CD4-positive, alpha-beta T cell treated with Interleukin-17A for 1 hour (primary cell): ENCODE results near the gene MKKS.
A peak's percentile ranks its signal among the peaks of the same experiment; 100 is the strongest.

ENCODE experiments used
- DNase-seq: peaks from one replicate; pipeline ENCODE4 v3.0.0-alpha.2; 2020

MKKS gene

DNA sequence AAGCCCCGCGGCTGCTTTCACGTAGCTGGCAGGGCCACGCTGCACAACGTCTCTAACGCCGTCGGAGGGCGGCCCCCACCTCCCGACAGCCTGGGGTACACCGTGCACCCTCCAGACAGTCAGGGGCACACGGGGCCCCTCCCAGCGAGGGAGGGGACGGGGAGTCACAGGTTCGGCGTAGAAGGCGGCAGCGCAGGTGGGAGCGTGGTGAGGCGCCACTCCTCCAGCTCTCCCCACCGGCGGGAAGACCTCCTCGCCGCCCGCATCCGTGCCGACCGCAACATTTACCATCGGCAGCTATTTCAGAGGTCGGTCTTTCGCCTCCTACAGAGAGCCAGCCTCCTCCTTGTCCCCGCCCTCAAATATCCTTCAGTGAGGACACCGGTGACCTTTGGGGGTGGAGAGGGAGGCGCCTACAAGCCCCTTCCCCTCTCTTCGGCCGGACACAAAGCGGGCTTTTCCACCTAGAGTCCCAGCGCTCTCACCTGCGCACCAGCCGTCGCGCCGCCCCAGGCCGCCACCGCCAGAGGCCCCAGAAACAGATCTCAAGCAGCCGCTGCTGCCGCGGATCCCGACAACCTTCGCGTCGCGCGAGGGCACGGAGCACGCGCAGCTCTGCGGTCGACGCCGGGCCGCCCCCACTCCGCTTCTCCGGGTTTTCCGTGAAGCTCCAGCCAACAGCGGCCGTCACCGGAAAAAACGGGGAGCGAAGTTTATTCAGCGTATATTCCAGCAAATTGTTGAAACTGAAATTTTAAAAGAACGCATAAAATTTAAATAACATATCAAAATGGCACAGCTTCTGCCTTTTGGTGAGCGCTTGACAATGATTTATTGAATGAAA is at the start of gene MKKS:
MKKS (minus strand) TSS at position 600 of the 844 bp plus-strand sequence. CDS start 20,708 bp downstream, outside the sequence.
- DNase-seq, result peak; percentile 90

- no peak for DNase-seq
Observed at GRCh38 chr20:10483691-10484090, 49.7 kb upstream of the MKKS start.

DNA sequence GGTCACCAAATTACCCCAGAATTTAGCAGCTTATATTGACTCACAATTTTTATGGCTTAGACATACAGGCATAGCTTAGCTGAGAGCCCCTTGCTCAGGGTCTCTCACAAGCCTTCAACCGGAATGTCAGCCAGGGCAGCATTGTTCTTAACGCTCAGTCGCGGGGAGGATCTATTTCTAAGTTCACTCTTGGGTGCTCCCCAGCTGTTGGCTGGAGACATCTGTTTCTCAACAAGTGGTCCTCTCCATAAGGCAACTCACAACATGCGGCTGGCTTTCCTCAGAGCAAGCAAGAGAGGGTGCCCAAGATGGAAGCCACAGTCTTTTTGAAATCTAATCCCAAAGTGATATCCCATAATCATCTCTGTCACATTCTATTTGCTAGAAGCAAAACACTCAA is 47.7 kb upstream of the MKKS start:
- no peak for DNase-seq

DNA sequence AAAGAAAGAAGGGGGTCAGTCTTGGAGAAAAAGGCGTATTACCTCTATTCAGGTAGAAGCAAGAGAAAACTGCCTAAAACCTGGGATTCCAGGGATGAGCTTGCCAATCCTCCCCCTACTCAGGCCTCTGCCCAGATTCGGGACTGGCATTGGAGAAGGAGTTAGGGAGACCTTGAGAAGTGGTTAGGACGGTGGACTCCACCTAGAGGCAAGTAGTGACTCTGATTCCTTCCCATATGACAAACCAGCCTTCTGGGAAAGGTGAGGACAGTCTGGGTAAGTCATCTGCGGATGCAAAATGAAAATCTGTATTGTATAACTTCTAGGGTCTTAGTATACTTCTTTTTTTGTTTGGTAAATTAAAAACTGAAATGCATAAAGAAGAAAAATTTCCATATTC is 44.9 kb upstream of the MKKS start:
- no peak for DNase-seq

GRCh38 chr20:10478205-10478604 is 44.2 kb upstream of the MKKS start:
- no peak for DNase-seq

- DNase-seq, result peak; percentile 15
Observed at GRCh38 chr20:10476319-10476724, 42.3 kb upstream of the MKKS start.

GRCh38 chr20:10475225-10475624 is 41.2 kb upstream of the MKKS start:
- no peak for DNase-seq

DNA sequence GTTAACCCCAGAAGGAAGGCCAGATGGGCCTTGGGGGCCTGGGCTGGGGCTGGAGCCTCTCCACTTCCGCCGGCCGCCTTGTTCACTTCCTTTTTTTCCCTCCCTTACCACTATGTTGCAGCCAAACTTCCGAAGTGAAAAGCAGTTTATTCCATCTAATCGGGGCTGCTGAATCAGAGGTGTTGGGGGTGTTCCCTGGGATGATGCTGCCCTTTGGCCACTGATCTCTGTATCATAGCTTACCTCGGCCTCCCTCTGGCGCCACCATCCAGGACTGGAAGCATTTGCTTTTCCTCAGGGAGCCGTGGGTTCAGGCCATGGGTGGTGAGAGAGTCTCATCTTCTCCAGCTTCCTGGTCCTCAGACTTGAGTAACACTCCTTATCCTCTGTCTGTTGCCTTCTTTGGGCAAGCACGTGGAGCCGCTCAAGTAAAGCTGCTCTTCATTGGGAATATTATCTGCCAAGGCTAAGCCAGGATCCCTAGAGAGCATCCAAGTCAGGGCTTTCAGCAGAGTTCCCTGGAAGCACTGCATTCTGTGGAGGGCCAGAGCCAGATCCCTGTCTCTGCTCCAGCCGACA is 40.7 kb upstream of the MKKS start:
- DNase-seq, result no peak

DNA sequence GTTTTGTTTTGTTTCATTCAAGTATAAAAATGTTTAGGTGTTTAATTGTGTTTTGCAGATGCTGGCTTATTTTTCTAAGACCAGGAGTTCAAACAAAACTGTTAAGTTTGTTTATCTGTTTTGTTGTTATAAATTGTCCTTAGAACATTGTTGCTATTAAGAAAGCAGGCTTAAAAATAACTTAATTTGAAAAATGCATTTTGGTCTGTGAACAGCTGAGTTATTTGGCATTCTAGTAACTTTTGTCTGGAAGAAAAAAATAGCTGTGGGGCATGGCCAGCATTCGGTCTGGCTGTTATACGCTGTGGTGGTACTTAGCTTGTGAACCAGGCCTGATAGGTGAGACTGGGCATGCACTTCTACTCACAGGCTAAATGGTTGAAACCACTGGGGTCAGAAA is 38.8 kb upstream of the MKKS start:
- DNase-seq, result no peak

- DNase-seq, result no peak
Observed at GRCh38 chr20:10470276-10470675, 36.3 kb upstream of the MKKS start.

DNA sequence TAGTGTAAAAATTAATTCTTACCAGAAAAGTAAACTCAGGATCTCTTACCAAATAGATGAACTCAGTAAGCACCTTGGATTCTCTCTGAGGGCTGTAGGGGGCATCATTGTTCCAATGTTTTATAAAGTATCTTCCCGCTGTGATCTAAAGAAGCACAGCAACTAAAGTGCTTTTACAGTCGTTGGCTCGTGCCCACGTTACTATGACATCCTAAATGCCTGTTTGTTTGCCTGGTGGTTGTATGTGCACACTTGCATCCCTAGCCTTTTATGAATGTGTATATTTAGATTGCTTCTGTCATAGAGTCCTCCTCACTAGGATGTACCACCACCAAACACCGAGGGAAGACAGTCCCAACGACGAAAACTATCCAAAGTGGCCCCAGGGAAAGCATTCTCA is 35.6 kb upstream of the MKKS start:
- peak; percentile 54 for DNase-seq

DNA sequence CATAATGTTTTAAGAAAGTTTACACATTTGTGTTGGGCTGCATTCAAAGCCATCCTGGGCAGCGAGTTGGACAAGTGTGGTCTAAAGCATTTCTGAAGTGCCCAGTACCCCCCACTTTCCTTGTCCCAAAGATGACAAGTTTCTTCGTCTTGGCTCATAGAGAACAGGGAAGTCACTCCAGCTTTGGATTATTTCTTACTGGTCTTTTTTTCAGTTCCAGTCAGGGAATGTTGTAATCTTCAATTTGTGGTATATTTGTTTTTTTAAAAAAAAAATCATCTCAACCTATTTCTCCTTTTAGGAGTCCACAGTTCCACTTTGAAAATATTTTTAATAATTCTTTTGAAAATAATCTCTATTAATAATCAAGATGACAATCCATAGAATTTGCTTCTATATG is 35.0 kb upstream of the MKKS start:
- DNase-seq, result no peak

DNA sequence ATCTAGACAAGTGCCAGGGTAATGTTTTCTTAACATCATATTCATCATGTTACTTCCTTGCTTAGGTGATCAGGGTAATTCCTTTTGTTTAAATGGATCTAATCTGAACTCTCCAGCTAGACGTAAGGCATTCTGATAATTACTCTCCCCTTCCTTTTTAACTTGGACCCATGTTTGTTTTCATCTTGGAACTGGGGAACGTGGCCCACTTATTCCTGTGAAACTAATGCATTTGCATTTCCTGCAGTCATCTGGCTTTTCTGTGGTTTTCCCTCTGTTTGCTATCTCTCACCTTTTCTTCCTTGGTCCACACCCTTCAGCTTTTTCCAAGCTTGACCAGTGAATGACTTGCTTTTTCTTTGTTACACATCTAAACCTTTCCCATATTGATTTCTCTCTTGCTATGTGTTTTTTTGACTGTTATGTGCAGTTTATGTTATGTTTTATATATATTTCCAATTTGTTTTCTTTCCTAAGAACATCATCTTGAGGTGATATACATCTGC is 34.4 kb upstream of the MKKS start:
- no peak for DNase-seq

- no peak for DNase-seq
Observed at GRCh38 chr20:10467681-10468339, 33.8 kb upstream of the MKKS start.

- DNase-seq, result no peak
Observed at GRCh38 chr20:10466855-10467254, 32.8 kb upstream of the MKKS start.

DNA sequence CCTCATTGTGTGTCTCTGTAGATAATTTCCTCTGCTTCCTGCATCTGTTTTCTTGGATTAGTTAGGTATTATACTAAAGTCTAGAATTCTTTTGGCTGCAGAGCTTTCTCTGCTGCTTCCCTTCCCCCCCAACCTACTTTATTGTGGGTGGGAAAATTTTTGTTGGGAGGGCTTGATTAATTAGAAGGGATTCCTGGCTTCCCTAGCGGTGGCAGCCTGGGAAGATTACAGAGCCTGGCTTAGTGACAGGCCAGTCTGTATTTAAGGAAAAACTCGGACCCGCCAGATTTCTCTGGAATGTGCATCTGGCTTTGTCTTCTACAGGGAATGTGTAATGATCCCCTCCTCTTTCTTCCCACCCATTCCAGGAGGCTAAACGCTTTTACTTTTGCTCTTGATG is 32.3 kb upstream of the MKKS start:
- DNase-seq, result no peak

DNA sequence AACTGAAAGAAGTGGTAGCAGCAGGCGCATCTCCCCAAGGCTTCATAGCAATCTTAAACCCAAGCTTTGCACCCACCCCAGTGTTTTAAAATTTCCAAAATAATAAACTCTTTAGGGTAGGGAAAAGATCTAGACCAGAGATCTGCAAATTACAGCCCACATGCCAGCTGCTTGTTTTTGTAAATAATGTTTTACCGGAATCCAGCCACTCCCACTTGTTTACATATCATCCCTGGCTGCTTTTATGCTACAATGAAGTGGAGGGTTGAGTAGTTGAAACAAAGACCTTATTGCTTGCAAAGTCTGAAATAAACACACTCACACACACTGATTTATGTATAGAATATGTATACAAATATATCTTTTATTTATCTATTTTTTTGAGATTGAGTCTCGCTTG is 31.1 kb upstream of the MKKS start:
- DNase-seq, result no peak

DNA sequence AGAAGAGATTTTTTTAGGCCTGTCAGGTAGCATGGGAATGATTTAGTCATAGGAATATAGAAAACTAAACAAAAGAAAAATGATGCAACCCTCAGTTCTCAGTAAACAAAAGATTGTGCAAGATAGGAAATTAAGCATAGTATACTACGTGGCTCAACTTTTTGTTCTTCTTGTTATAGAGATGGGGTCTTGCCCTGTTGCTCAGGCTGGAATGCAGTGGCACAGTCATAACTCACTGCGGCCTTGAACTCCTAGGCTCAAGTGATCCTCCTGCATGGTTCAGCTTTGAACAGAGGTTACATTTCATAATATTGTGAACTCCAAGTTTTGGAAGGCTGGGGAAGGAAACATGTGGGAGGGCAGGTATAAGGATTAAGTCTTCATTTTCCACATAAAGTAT is 29.6 kb upstream of the MKKS start:
- no peak for DNase-seq

GRCh38 chr20:10462516-10462915 is 28.5 kb upstream of the MKKS start:
- no peak for DNase-seq

GRCh38 chr20:10461495-10461894 is 27.5 kb upstream of the MKKS start:
- DNase-seq, result no peak

DNA sequence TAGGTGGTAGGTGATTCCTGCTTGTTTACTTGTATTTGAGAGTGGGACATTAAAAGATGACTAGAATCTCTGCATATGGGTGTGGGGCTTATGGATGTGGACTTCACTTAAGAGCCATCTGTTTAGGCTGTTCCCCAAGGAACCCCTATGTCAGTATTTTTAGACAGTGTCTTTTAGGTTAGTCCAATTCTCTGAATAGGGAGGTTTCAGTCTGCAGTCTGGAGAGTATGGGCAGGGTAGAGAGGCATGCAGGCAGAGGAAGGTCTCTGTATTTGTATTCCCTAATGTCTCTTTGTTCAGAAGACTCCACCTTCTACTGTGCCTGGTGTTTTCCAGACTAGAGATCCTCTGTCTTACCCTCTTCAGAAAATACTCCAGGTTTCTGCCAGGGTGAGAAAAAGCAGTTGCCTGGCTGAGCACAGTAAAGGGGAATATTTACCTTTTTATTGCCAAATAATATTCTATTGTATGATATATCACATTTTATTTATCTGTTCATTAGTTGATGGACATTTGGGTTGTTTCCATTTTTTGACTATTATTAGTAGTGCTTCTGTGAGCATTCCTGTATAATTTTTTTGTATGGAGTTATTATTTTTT is 20.2 kb upstream of the MKKS start:
- no peak for DNase-seq

GRCh38 chr20:10453241-10453640 is 19.2 kb upstream of the MKKS start:
- DNase-seq, result peak; percentile 49

DNA sequence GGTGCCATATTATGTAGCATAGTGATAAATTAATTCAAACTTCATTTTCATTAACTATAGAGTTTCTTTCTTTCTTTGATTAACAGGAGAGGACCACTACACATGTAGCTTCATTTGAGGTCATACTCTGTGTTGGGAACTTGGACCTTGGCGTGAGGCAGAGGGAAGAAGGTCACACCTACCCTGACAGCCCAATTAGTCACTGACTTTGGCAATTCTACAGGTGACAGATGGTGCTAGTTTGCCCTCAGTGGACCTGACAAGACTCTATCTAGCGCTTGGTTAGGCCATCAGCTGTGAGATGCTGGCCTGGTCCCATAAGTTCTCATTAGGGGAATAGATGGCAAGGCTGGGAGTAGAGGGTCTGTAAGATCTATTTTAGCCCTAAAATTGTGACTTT is 15.2 kb upstream of the MKKS start:
- DNase-seq, result no peak
